Measurements from ENCODE around the gene RRAS2. TPM values are rescaled to one million over a fixed set of nuclear protein-coding genes. Genes with fewer than 3 reads are reported as not detected.
"Not testable (repeated sequence)": the region's sequence is repeated elsewhere in the genome, so short reads cannot be mapped to it uniquely, and the experiment has no call there.

Gene RRAS2
- total RNA-seq, 1 donor from 2014 or later, result 24.4 TPM

DNA sequence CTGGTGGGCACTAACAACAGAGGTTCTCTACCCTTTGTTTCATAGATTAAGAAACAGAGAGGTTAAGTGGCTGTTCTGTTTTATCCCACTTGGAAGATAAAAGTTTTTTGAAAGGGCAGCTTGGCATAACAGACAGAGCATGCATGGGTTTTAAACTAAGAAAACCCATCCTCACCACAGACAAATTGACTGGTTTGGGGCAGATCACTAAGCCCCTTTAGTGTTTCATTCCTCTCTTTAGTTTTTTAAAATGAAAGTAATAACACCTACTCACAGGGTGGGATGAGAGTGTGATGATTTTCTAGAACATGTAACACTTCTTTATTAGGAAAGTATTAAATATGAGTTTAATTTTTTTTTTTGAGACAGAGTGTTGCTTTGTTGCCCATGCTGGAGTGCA, 12.3 kb upstream of the RRAS2 start:
- no peak for ATAC-seq

DNA sequence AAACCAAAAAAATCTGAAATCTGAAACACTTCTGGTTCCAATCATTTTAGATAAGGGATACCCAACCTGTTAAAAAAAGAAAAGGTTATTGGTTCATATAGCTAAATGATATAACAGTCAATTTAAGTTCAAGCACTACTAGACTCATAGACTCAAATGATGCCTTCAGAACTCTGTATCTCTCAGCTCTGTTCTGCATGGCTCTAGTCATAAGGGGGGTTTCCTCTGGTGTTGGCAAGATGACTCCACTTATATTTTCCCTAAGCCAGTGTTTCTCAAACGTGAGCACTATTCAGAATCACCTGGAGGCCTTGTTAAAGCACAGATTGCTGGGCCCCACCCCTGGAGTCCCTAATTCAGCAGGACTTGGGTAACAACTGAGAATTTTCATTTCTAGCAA, 11.5 kb upstream of the RRAS2 start:
- no peak for ATAC-seq

DNA sequence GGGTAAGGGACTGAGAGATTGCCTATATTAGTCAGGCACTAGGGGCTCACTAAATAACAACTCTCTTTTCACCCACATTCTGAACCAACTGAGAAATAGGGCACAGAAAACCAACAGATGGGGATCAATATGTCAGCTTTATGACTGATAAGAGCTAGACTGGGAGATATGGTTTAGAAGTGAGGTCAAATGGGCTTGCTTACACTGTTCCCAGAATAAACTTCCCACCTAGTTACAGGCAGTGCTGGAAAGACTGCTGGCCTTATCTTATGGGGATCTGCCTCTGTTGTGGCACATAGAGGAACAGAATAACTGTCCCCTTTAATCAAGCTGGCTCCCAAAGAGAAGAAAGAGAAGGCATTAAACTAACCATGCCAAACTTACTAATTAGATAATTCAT, 10.6 kb upstream of the RRAS2 start:
- ATAC-seq, result no peak

DNA sequence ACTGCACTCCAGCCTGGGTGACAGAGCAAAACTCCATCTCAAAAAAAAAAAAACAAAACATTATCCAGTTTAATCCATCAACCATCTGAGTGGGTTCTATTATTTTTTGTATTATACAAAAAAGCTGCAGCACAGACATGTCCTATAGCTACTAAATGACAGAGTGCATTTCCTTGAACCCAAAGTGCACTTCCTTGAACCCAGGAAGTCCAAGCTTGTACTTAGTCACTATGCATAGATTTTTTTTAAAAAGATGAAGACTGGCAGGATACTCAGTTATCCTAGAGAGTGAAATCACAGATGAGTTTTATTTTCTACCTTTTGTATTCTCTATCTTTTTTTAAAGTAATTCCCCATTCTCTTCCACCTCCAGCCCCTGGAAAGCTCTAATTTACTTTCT, 8.0 kb upstream of the RRAS2 start:
- no peak for ATAC-seq

DNA sequence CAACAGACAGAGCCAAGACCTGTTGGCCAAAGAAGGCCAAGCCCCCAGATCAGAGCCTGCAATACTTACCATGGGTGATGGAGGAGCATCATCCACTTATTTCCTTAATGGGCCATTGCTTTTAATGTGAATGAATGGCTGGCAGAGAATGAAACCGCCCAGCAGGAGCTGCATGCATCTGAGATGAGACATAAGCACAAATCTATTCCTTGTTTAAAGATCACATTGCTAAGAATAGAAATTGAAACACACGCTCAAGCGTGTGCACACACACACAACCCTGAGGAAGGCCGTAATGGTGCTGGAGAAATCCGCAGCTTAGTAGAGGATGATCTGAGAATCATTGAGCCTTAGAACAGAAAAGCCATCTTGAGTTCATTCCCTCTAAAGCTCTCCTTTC, 5.3 kb upstream of the RRAS2 start:
- ATAC-seq, result no peak

DNA sequence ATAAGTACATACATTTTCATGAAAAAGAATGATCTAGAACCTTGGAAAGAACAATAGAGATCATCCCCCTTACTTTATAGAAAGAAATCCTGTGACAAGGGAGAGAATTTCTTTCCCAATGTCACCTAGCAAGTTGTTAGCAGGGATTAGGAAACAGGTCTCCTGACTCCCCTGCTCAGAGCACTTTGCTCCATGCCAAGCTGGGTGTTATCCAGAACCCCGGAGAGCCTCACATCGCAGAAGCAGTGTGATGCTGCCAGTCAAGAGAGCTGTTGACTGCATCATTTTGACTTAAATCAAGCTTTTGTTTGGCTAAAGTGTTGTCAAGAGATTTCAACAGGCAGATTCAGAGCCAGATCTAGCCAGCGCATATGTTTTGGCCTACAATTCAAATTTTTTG, 3.6 kb upstream of the RRAS2 start:
- ATAC-seq, result no peak

- ATAC-seq, result no peak
Observed at GRCh38 chr11:14361951-14362350, 3.0 kb upstream of the RRAS2 start.

- peak; percentile 43 for ATAC-seq
Observed at GRCh38 chr11:14360976-14361375, 2.0 kb upstream of the RRAS2 start.

DNA sequence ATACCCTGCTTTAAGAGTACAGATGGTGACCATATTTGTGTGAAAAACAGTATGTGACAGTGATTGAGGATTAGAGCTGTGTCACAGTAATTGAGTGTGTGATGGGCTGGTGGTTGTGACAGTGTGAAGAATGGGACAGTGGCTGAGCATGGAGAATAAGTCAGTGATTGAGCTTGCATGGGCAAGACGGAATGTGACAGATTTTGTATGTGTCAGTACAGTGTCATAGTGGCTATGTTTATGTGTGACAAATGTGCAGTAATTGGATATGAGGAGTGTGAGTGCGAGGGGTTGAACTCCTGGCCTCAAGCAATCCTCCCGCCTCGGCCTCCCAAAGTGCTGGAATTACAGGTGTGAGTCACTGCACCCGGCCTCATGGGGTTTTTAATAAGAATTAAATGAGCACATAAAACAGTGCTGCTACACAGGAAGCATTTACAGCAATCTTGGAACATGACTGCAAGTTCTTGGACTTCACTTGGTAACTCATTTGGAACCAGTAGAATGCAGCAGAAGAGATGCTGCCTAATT, 583 bp upstream of the RRAS2 start:
- peak; percentile 16 for ATAC-seq

- ATAC-seq, result peak; percentile 63
Observed at GRCh38 chr11:14357881-14358728, 878 bp downstream of the RRAS2 start.

- ATAC-seq, result no peak
Observed at GRCh38 chr11:14356342-14356741, 2.6 kb downstream of the RRAS2 start.

DNA sequence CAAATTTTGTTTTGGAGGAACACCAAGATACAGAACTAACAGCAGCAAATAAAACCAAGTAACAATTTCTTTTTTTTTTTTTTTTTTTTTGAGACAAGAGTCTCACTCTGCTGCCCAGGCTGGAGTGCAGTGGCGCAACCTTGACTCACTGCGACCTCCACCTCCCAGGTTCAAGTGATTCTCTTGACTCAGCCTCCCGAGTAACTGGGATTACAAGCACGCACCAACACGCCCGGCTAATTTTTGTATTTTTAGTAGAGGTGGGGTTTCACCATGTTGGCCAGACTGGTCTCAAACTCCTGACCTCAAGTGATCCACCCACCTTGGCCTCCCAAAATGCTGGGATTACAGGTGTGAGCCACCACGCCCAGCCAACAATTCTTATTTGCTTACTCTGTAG, 4.4 kb downstream of the RRAS2 start:
- not testable (repeated sequence) for ATAC-seq

DNA sequence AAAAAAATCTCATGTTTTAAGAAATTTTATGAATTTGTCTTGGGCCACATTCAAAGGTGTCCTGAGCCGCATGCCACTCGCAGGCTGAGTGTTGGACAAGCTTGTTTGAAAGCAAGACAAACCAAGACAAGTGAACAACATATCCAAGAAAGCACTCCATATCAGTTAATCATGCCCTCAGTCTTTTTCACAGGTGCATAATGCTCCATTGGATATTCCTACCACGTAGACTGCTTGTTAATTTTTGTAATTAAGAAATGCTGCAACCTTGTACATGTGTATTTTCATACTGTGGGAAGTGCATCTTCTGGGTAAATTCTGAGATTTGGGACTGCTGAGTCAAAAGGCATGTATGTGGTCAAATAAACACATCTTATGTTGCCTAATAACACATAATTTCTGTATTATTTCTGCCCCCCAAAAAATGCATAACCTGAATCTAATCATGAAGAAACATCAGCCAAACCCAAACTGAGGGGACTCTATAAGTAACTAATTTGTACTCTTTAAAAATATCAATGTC, 8.2 kb downstream of the RRAS2 start:
- no peak for ATAC-seq

DNA sequence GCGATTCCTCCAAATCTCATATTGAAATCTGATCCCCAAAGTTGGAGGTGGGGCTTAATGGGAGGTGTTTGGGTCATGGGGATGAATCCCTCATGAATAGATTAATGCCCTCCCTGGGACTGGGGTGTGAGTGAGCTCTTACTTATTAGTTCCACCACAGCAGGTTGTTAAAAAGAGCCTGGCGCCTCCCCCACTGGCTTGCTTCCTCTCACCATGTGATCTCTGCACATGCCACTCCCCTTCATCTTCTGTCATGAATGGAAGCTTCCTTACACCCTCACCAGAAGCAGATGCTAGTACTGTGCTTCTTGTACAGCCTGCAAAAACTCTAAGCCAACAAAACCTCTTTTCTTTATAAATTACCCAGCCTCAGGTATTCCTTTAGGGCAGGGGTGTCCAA, 8.8 kb downstream of the RRAS2 start:
- no peak for ATAC-seq

- no peak for ATAC-seq
Observed at GRCh38 chr11:14347991-14348390, 11.0 kb downstream of the RRAS2 start.

DNA sequence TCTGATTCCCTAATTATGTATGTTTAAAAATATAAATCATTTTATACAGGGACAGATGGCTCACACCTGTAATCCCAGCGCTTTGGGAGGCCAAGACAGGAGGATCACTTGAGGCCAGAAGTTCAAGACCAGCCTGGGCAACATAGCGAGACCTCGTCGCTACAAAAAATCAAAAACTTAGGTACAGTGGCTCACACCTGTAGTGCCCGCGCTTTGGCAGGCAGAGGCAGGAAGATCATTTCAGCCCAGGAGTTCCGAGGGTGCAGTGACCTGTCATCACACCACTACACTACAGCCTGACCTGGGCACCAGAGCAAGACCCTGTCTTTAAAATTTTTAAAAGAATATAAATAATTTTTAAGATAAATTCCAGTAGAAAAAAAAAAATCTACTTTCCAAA, 11.5 kb downstream of the RRAS2 start:
- no peak for ATAC-seq

GRCh38 chr11:14346303-14346955, 12.6 kb downstream of the RRAS2 start:
- ATAC-seq, result no peak

DNA sequence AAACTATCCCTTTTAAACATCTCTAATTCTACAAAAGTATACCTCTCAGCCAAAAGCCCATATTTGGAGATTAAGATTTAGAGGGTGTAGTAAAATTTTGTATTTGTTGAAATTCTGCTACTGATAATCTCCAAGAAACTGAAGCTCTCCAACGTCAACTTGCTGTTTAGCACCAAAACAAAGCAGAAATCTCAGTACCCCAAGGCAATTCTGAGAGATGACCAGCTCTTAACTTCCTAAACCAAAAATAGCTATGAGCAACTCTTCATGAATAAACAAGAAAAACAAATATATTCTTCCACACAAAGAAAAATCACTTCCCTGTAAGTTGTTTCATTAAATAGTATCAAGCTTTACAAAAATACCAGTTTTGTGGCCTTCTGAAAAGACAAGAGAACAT, 13.3 kb downstream of the RRAS2 start:
- ATAC-seq, result no peak

DNA sequence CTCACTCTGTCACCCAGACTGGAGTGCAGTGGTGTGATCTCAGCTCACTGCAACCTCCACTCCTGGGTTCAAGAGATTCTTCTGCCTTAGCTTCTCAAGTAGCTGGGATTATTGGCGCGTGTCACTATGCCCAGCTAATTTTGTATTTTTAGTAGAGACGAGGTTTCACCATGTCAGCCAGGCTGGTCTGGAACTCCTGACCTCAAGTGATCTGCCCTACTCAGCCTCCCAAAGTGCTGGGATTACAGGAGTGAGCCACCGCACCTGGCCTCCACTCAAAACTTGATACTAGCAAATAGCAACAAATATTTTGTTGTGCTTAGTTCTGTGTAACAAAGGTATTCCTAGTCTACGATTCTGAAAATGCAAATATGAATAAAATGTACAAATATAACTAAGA, 14.0 kb downstream of the RRAS2 start:
- ATAC-seq, result not testable (repeated sequence)

- ATAC-seq, result no peak
Observed at GRCh38 chr11:14342906-14343305, 16.1 kb downstream of the RRAS2 start.

GRCh38 chr11:14341968-14342367, 17.0 kb downstream of the RRAS2 start:
- ATAC-seq, result no peak

DNA sequence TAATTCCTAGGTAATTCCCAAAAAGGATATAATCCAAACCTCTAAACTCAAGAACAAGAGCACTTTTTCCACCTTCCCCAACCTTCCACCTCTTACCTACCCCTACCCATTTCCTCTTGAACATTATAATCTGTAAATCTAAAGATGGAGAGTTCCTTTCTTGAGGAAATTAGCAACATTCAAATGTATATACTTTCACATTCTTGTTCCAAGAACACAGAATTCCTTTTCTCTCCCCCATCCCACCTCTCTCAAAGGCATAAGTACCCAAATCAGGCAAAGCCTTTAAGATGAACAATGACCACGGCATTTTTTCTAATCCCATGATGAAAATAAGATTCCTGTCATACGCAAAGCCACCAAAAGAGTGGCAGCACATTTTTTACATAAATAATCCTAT, 18.3 kb downstream of the RRAS2 start:
- ATAC-seq, result no peak

DNA sequence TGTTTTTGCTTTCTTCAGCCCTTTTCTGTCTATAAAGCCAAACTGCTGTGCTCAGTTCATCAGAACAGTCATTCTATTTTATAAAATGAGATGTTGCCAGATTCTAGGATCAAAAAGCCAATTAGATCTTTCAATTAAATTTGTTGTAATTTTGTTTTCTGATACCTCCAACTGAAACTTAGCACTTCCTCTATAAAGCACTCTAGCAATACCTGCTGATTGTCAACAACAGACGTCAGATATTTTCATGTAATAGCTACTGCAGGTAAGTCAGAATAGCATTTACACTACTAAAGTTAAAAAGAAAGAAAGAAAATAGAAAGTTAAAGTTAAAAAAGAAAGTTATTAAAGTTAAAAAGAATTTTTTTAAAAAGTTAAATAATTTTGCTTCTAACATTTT, 19.6 kb downstream of the RRAS2 start:
- ATAC-seq, result no peak
